NCI-H2196 (cell line): Measurements from ENCODE around the gene NAA35.
"Not testable (repeated sequence)": the region's sequence is repeated elsewhere in the genome, so short reads cannot be mapped to it uniquely, and the experiment has no call there.

Experiments used
- DNase-seq: peaks from one replicate; lab custom pipeline; 2025; ENCODE audit not compliant: unreplicated experiment; lab: John Stamatoyannopoulos, UW

NAA35 gene

GRCh38 chr9:85940832-85941621 lies at the start of gene NAA35:
NAA35 (plus strand) TSS chr9:85941146; CDS start chr9:85942160, 1,014 bp downstream.
- DNase-seq: peak; percentile 98

DNA sequence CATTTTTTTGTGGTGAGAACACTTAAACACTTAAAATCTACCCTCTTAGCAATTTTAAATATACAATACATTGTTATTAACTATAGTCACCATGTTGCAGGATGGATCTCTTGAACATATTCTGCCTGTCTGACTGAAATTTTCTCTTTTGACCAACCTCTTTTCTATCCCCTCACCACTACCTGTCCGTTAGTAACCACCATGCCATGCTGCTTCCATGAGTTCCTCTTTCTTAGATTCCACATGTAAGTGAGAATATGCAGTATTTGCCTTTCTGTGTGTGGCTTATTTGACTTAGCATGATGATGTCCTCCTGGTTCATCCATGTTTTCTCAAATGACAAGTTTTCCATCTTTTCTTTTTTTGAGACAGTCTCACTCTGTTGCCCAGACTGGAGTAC lies 48.5 kb upstream of the NAA35 start:
- DNase-seq: no peak

GRCh38 chr9:85895685-85896084 lies 45.3 kb upstream of the NAA35 start:
- no peak for DNase-seq

DNA sequence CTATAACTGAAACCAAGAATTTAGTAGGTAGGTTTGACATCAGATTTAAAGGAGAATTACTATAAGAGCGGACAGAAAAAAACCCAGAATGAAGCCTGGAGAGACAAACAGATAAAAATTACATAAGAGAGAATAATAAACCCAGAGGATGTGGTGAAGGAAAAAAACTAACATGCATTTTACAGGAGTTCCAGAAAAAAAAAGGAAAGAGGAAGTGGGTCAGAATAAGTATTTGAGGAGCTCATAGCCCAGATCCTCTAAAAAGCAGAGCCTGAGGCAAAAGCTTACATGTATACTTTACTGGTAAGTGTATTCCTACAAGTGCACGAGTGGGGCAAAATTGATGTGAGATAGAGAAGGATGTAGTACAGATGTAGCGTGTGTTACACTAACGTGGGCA lies 43.1 kb upstream of the NAA35 start:
- DNase-seq: no peak

- DNase-seq: no peak
Observed at GRCh38 chr9:85898332-85898731, 42.6 kb upstream of the NAA35 start.

DNA sequence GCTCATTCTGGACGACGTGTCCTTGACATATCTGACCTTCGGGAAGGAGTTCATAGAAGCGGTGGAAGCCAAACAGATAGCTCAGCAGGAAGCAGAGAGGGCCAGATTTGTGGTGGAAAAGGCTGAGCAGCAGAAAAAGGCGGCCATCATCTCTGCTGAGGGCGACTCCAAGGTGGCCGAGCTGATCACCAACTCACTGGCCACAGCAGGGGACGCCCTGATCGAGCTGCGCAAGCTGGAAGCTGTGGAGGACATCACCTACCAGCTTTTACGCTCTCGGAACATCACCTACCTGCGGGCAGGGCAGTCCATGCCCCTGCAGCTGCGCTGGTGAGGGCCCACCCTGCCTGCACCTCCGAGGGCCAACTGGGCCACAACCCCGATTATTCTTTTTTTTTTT lies 41.6 kb upstream of the NAA35 start:
- no peak for DNase-seq

DNA sequence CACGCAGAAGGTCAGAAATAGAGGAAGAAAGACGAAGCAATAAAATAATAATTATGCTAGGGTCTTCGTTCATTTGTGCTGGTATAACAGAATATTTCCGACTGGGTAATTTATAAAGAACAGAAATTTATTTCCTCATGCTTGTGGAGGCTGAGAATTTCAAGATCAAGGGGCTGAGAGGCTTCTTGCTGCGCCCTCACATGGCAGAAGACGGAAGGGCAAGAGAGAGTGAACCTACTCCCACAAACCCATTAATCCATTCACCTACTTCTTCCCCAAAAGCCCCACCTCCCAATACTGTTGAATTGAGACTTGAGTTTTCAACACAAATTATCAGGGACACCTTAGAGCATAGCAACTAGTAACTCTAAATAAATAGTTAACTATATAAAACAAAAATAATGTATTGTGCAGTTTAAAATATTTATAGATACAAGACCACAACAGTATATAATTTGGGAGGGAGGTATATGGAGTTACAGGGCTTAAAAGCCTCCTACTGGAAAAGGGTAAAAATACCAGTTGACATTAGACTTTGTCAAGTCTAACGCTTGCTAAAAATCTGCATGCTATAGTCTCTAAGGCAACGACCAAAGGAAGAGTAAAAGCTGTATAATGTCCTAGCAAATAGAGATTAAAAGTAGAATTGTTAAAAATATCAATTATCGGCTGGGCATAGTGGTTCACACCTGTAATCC lies 40.3 kb upstream of the NAA35 start:
- DNase-seq: no peak

DNA sequence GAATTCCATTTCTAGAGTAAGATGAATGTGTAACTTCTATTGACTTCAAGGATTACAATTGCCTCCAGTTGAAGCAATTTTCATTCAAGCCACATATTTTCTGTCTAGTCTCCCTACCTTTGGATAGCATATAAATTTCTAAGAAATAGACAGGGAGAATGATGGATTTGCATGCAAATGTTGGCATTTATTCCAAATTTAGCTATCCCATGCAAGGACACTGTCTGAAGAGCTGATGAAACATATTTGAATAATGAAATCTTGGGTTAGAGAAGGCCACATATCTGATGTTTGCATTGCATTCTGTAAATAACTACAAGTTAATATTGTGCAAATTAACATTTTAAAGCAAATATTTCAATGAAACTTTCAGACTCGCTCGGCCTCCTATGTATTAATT lies 36.0 kb upstream of the NAA35 start:
- DNase-seq: no peak

DNA sequence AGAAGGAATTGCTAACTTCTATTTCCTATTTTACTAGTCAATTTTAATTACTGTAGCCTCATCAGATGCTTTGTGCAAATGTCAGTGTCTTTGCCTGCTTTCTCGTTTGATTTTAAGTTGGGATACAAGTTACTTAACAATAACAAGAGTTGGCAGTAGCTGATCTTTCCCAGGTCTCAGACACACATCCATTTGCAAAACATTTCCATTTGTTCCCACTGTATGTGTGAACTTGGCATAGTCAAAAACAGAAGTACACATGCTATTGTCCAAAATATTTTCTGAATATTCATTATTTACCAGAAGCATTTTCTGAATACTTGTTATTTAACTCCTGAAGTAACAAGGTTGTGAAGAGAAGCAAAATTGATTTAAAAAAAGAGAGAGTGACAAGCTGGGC lies 35.0 kb upstream of the NAA35 start:
- DNase-seq: no peak

GRCh38 chr9:85909390-85909789 lies 31.6 kb upstream of the NAA35 start:
- DNase-seq: no peak

- no peak for DNase-seq
Observed at GRCh38 chr9:85914108-85914507, 26.8 kb upstream of the NAA35 start.

DNA sequence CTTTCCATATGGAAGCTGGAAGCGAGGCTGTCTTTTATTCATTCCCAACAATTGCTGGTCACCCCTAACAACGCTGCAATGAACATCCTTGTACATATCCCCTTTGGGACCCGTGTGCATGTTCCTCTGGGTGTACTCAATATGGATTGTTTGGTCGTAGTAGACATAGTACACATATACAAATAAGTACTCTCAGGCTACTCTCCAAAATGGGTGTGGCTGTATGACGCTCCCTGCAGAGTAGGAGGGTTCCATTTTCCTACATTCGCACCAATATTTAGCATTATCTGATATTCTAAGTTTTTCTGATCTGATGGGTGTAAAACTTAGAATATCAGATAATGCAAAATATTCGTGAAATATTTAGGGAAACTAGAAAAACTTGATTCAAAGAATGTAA lies 23.2 kb upstream of the NAA35 start:
- no peak for DNase-seq

GRCh38 chr9:85925493-85925892 lies 15.5 kb upstream of the NAA35 start:
- no peak for DNase-seq

DNA sequence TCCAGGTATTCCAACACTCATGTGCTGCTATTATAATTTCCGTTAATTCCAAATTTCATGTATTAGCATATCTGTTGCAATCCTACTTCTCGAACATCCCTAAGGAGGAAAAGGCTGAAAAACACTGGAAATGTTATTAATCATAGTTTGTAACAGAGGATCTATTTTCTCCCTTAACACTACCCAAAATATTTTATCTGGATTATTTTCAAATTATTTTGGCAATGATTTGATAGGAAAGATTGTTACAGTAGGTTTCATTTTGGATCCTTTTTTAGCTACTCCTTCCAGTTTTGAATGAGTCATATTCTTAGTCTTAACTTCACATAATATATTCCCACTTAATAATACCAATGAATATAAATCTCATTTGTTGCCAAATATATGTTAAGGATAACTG lies 13.9 kb upstream of the NAA35 start:
- DNase-seq: no peak

GRCh38 chr9:85931495-85931894 lies 9.5 kb upstream of the NAA35 start:
- no peak for DNase-seq

DNA sequence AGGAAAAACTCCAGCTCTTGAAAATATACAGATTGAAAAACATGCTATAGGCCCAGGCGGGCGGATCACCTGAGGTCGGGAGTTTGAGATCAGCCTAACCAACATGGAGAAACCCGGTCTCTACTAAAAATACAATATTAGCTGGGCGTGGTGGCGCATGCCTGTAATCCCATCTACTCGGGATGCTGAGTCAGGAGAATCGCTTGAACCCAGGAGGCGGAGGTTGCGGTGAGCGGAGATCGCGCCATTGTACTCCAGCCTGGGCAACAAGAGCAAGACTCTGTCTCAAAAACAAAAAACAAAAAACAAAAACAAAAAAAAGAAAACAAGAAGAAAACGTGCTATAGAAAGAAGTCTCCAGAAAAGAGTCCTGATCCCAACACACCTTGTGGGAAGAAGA lies 5.0 kb upstream of the NAA35 start:
- DNase-seq: not testable (repeated sequence)

GRCh38 chr9:85940275-85940831 lies 593 bp upstream of the NAA35 start:
- no peak for DNase-seq

- DNase-seq: no peak
Observed at GRCh38 chr9:85941622-85941940, 635 bp downstream of the NAA35 start.

DNA sequence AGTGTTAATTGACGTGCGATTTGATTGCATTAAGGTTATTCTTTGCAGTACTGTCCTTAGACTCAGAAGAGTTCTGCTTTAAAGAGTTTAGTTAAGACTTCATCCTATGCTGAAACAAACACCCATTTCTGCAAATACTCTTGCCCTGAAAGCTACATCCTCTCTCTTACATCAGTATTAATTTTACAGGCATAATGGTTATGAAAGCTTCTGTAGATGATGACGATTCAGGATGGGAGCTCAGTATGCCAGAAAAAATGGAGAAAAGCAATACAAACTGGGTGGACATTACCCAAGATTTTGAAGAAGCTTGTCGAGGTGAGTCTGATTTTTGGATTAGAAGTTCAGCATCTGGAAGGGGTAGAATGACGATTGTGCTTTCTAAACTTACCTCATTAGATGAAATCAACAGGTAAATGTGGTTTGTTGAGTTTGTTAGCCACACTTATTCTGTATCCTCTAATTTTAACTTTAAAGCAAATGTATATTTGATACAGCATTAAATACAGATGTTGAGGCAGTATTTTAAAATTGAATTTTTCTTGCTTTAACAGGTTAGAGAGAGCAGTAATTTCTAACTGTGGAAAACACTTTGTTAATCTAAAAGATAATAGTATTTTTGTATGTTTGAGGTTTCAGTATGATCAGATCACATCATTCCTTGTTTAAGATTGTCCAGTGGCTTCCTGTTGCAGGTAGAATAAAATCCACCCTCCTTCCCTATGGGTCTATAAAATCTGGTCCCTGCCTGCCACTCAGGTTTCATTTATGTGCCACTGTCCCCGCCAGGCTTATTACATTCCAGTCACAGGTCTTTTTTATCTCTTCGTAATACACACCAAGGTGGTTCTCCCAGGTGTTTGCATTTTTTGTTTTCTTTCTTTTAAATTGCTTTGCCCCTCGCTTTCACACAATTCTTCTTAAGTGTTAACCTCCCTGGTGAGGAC lies 1.3 kb downstream of the NAA35 start:
- DNase-seq: no peak

DNA sequence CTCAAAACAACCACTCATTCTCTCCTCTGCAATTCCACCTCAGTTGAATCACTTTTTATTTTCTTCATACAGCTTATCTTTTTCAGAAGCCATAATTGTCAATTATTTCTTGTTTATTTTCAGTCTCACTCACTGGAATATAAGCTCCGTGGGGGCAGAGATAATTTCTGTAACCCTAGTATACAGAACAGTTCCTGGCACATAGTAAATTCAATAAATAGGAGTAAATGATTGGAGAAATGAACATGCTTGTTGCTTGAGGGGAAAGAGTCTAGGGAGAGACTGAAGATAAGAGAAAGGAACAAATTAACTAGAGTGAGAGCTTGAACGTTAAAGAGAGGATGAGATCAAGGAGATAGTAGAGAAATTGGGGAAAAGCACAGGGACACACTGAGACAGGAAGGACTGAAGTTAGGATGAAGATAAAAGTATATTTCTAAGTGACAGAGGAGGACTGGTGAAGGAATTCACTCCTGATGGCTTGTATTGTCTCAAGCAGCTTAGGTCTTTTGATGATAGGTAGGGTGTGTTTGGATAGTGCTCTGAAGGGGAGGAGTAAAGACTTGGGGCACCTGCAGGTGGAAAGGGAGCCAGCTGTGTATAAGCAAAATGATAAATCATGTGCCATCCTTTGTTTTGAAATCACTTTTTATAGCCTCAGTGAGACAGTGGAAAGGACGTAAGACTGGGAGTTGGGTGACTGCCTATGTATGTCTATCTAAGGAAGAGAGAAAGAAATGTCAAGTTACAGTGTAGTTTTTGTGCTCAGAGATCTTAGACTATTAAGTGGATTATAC lies 2.2 kb downstream of the NAA35 start:
- no peak for DNase-seq
